GM19395 (cell line): ENCODE data around the gene AP5Z1.
A peak's percentile ranks its signal among the peaks of the same experiment; 100 is the strongest.

Experiments used
- ATAC-seq: cut with Tn5 transposase; IDR thresholded peaks from one replicate; pipeline ENCODE4 v1.9.1; 2021; ENCODE audit warnings: mild to moderate bottlenecking, moderate library complexity; ENCODE audit not compliant: unreplicated experiment

AP5Z1 gene

DNA sequence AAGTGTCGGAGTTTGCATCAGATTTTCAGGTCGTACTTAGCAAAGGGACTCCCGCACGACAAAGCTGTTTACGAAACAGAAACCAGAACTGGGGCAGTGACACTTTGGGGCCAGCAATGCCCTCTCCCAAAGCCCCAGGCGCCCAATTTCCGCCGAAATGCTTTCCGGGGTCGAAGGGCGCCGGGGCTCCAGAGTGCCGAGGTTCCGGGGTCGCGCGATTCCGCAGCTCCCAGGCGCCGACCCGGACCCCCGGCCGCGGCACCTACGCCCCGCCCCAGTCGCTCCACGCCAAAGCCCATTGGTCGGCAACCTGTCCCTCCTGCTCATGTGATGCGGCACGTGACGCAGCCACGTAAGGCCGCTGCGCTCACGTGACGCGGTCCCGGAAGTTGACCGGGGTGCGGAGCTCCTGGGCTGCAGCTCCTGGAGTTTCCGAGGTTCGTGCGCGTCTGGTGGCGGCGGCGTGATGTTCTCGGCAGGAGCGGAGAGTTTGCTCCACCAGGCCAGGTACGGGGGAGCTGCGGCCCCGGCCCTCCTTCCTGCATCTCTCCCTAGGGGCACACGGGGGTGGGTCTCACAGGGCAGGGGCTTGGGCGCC, at the start of gene AP5Z1:
TSS of gene AP5Z1 (plus strand) at position 374 of the 598 bp plus-strand sequence. CDS start at position 467, 93 bp downstream.
- peak; percentile 92 for ATAC-seq

GRCh38 chr7:4725850-4726450, 49.5 kb upstream of the AP5Z1 start:
- no peak for ATAC-seq

- ATAC-seq: no peak
These were observed 48.9 kb upstream of the AP5Z1 start for GRCh38 chr7:4726566-4726965.

DNA sequence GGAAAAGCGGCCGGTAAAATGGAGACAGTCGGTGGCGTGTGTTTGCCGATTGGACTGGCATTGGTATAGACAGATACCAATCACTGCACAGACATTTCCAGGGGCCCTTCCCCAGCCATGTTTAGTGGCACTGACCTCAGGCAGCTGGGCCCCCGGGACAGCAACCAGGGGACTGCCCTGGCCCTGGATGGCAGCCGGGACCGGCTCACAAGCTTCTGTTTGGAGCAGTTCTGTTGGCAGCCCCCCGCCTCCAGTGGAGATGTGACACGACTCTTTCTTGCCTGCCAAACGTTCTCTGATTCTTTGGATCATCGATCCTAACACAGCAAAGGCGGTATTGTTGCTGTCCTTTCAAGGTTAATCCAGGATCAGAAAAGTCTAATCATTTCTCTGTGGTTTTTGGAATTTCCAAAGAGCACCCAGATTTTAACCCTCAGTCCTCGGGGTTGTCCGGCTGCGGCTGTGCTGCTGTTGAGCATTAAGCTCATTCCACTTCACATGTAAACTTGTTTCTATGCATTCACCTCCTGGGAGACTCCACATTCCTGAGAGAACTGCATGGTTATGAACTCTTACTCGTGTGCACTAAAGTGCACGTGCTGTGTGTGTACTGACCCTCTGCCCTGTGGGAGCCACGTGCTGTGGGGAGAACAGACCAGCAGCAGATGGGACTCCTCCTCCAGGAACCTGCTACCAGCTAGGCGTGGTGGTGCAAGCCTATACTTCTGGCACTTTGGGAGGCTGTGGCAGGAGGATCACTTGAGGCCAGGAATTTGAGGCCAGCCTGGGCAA, 47.3 kb upstream of the AP5Z1 start:
- ATAC-seq: no peak

DNA sequence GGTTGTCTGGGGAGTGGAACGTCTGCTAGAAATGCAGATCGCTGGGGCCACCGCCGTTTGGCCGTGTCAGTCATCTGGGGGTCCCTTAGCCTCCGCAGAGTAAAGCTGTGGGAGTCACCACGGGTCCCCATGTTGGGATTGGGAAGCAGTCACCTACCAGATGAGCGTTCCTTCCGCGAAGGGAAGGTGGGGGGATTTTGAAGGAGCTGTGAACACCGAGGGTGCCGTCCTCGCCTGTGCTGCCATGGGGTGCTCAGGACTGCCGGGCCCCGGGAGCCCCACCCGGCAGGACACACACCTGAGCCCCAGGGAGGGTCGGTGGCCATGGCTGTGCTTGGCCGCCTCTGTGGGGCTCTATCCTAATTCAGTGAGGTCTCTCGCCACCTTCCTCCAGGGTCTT, 46.2 kb upstream of the AP5Z1 start:
- ATAC-seq: no peak

DNA sequence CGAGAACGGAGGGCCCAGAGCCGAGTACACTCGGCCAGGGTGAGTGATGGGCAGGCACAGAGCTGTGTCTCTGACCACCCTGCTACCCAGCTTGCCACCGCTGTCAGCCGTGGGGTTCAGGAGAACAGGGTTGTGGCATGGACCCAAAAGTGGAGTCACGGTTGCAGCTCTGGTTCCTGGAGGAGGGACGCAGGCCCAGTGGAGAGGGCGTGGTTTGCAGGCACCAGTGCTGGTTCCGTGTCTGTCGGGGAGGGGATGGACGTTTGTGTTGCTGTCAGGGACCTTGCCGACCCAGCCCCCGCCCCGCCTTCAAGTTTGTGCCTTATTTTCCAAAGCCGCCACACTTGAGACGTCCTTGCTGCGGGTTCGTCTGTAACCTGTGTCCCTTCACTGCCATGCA, 45.1 kb upstream of the AP5Z1 start:
- ATAC-seq: no peak

DNA sequence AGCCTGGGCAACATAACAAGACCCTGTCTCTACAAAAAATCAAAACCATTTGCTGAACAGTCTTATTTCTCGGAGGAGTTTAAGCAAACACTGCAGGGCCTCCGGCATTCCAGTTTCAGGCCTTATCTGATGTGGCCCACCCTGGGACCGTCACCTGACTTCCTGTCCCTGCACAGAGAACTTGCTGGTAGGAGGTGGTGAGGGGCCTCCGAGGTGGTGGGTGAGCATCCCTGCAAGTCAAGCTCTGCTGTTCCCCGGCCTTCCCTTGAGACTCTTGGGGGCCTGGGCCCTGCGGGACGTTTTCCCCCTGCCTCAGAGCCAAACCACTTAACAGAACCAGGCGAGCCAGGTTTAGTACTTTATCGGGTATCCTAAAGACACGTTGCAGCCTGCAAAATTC, 44.5 kb upstream of the AP5Z1 start:
- ATAC-seq: no peak

DNA sequence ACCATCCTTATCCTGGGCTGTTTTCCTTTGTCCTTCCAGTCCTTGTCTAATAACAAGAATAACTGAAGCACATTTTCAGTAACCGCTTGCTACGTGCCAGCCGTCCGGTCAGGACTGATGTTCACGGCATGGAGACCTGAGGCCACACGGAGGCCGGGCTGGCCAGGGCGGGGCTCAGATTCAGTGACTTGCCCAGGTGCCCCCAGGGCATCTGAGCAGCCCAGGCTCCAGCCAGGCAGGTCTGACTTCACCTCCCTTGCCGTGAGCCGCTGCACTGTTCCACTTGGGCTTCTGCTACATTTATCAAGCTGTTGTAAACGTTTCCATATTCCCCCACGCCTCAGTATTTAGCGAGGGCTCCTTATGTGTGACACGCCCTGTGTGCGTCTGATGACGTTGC, 43.6 kb upstream of the AP5Z1 start:
- ATAC-seq: no peak

- ATAC-seq: no peak
These were observed 41.4 kb upstream of the AP5Z1 start for GRCh38 chr7:4733936-4734528.

- no peak for ATAC-seq
These were observed 40.7 kb upstream of the AP5Z1 start for GRCh38 chr7:4734587-4735345.

GRCh38 chr7:4737300-4737699, 38.1 kb upstream of the AP5Z1 start:
- no peak for ATAC-seq

DNA sequence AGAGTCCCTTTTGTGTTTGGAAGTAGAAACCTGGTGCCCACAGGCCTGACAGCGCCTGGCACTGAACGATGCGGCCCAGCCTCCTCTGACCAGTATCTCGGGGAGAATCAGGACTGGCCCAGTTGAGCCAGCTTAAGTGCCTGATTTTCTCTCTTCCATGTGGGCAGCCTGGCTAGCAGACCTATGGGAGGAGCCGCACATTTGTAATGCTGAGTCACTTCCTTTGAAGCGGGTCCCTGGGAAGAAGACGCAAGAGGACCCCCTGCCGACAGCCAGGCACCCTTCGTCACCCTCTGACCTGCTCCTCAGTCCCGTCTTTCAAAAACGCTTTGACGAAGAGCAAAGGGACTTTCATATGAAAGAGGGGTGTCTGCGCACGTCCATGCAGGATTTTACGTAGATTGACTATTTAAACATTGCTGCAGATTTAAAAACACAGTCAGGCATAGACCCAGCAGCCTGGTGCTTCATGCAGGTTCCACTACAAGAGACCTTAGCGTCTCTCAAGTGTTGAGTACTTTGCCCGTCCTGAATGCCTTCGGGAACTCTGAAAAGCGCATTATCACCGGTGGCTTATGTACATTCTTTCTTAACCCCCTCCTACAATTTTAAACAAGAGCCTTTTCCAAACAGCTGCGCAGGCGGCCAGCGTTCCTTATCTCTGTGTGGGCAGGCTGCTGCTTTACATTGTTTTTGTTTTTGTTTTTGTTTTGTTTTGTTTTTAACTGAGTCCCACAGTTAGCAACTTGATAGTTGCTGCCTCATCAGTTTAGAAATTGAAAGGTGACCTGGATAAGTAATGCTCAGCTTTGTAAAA, 36.5 kb upstream of the AP5Z1 start:
- ATAC-seq: no peak

GRCh38 chr7:4739528-4739992, 35.9 kb upstream of the AP5Z1 start:
- no peak for ATAC-seq

DNA sequence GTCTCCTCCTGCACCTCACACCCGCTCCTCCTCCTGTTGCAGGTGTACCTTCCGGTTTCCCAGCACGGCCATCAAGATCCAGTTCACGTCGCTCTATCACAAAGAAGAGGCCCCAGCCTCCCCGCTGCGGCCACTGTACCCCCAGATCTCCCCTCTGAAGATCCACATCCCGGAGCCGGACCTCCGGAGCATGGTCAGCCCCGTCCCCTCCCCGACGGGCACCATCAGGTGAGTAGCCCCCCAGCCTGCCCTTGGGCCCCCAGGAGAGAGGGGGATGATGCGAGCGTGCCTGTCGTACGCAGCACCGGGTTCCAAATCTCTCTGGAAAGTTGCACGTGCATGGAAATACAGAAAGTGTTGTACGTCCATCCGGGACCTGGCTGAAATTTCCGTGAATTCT, 34.6 kb upstream of the AP5Z1 start:
- no peak for ATAC-seq

GRCh38 chr7:4742051-4742573, 33.3 kb upstream of the AP5Z1 start:
- ATAC-seq: no peak

DNA sequence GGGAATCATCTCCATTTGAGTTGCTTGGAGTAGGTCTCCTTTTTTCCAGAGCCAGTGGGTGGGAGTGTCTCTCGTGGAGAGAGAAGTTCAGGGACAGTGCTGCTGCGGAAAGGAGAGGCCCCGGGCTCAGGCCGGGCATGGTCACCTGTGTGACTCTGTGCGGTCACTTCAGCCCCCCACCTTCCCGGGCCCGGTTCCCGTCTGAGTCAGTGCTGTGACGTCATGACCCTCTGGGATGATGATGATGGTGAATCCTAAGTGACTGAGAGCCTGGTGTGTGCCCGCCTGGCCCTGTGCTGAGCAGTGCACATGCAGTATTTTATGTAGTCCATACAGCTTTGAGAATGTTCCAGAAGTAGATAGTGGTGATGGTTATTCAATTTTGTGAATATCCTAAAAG, 32.6 kb upstream of the AP5Z1 start:
- ATAC-seq: no peak

DNA sequence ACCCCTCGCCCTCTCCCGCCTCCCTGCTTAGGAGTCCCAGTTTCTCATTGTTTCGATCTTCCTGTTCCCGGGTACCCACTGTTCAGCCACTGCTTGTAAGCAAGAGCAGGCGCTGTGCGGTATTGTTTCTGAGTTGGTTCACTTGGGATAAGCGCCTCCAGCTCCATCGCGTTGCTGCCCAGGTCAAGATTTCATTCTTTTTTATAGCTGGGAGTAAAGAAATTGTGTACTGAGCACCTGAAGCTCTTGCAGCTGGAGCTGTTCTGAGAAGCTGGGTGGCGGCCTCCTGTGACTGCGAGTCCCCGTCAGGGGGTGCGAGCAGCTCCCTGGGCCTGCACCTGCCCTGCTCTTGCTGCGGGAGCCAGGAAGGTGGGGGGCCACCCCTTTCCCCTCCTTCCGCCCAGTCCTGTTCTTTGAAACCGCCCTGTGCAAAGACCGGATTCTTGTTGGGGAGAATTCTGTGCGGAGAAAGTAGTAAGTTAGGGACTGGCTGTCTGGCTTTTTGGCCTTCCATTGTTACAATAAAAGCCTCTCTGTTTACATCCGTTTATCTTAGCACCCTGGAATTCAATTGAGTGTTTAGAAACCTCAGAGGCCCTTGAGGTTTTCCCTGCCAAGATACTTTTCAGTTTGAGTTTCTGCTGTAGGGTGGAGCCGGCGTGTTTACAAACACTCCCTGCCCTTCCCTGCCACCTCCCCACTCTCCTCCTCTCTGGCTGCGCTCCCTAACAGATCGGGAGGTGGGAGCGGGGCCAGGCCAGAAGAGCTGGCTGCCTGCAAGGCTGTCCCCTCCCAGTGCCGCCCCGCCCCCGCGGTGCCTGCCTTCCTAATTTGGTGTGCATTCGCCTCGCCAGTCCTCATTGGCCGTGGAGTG, 30.8 kb upstream of the AP5Z1 start:
- ATAC-seq: peak; percentile 74

DNA sequence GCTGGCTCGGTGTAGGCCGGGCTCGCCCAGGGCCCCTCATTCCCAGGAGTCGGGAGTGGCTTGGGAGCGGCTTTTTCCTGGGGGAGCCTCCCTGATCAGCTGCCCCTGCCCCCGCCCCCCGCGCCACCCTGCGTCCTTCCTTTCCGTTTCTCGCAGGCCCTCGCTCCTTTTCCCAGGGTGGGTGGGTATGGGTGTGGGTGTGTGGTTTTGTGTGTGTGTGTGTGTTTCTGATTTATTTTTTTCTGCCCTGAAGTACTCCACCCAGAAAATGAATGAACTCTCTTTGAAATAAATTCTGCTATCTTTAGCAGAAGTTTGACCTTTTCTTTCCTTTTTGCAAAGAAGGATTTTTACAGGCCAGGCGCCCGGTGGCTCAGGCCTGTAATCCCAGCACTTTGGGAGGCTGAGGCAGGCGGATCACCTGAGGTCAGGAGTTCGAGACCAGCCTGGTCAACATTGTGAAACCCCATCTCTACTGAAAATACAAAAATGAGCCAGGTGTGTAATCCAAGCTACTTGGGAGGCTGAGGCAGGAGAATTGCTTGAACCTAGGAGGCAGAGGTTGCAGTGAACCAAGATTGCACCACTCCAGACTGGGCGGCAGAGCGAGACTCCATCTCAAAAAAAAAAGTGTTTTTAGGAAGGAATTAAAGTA, 30.0 kb upstream of the AP5Z1 start:
- ATAC-seq: peak; percentile 21
